Posterior vena cava (tissue), 2 donors: ENCODE results near the gene CYLD. TPM values are rescaled to one million over a fixed set of nuclear protein-coding genes. Genes with fewer than 3 reads are reported as not detected.

Source experiments
- microRNA-seq, 2 donors: library from miRNA; unstranded; fragments of <30 nt; microRNA quantifications; one replicate each; pipeline ENCODE4 v1.2.0, GENCODE V29; 2020 to 2021; ENCODE audit warnings: borderline microRNAs expressed in 2 of 2
- total RNA-seq, 2 donors: library from RNA; stranded (reverse); fragmentation: NEBNext Ultra II Directional; extraction: Animal tissue kit (Norgen Biotek cat#: 25700); gene quantifications; one replicate each; pipeline ENCODE4 v1.2.1, GENCODE V29; 2021
- donor health status: DM: yes; HTN: yes; CAD: no.
- donor health status: DM: yes; HTN: yes; CAD: no.

The CYLD gene
- total RNA-seq, 2 donors from 2014 or later = 46.9 to 75.8 TPM

Small RNA genes lying within 50 kb of the gene (microRNA-seq; reads per million reads assigned to microRNA genes)
- 0 to 0.32 reads per million in 2 donors for gene MIR3181

Other genes with a start within 250 kb of the CYLD start
- gene NKD1, start 193.7 kb upstream of the CYLD start, total RNA-seq = 10 to 100 TPM; 25.7 to 67.6 TPM
- 1 to 10 TPM; 1.8 to 2.7 TPM for gene SNX20, start 60.8 kb upstream of the CYLD start, total RNA-seq
- 1 to 10 TPM; 2.9 to 4.5 TPM for gene NOD2, start 48.5 kb upstream of the CYLD start, total RNA-seq